PFSK-1 (cell line): ENCODE measurements around the gene PYGO2.

Experiments
- FOXP2 ChIP-seq: optimal IDR thresholded peaks from 2 replicates; pipeline ENCODE3; 2011; ENCODE audit warnings: borderline replicate concordance, control low read depth, inconsistent platforms; ENCODE audit not compliant: insufficient read depth; ENCODE audit errors: extremely low read length, extremely low read depth
- POLR2AphosphoS5 ChIP-seq: IDR thresholded peaks from 2 replicates; pipeline ENCODE4 v1.6.1; 2012; ENCODE audit warnings: low read depth, mild to moderate bottlenecking, control low read depth, low read length, moderate library complexity
- REST ChIP-seq, 2 experiments: IDR thresholded peaks; 2 replicates each; pipeline versions ENCODE4 v1.6.1 to v1.8.0; 2011 to 2012; ENCODE audit warnings: low read depth in 2 of 2, low read length in 2 of 2, control low read depth in 1 of 2, inconsistent platforms in 1 of 2, mild to moderate bottlenecking in 1 of 2, moderate library complexity in 1 of 2; ENCODE audit not compliant: insufficient read depth in 1 of 2
- SIN3A ChIP-seq: IDR thresholded peaks from 2 replicates; pipeline ENCODE4 v1.6.1; 2012; ENCODE audit warnings: mild to moderate bottlenecking, low read length, moderate library complexity, borderline replicate concordance; ENCODE audit not compliant: insufficient read depth
- TAF1 ChIP-seq: IDR thresholded peaks from 2 replicates; pipeline ENCODE4 v1.6.1; 2012; ENCODE audit warnings: low read length, control low read depth, borderline replicate concordance; ENCODE audit not compliant: insufficient read depth

- TF ChIP-seq TAF1 (no peak), SIN3A (no peak), POLR2AphosphoS5 (no peak), REST (IDR thresholded peaks at IDR 0.05; ENCODE audit: insufficient read depth in 1 of 2, low read depth in 2 of 2, low read length in 2 of 2) (no peak), FOXP2 (no peak)
Observed at GRCh38 chr1:154955039-154955717, 6.4 kb downstream of the PYGO2 start.
